ENCODE measurements around the gene MARVELD2. TPM values are rescaled to one million over a fixed set of nuclear protein-coding genes. Genes with fewer than 3 reads are reported as not detected.

Gene MARVELD2
- total and polyA plus RNA-seq, 2 donors (not counting 1 experiment from before 2014, with no cell fraction given): 0.19 to 0.94 TPM

- Histone ChIP-seq H3K27me3 (replicated peaks in 1 of 4; ENCODE audit: control extremely low read depth in 1 of 4, control insufficient read depth in 3 of 4, insufficient read depth in 4 of 4, low read length in 3 of 4) (no peaks in the 10 kb centered on the region), H3K4me2 (replicated peaks; ENCODE audit: low read depth, low read length, poor library complexity, severe bottlenecking) (peak overlapping the region; percentile 78), H3K4me1 (ENCODE audit: control insufficient read depth in 2 of 2, insufficient read depth in 2 of 2, low read length in 2 of 2) (peaks cover 20 to 25% of the 10 kb centered on the region in 2 donors), H3K36me3 (replicated peaks in 1 of 2; ENCODE audit: control extremely low read depth in 1 of 2, control insufficient read depth in 1 of 2, extremely low read depth in 1 of 2, insufficient read depth in 2 of 2, low read length in 1 of 2) (peaks cover 3 to 29% of the 10 kb centered on the region in 2 experiments), H3K27ac (ENCODE audit: low read length in 2 of 2) (peak overlapping the region; percentile 96 to 99), H3K9ac (ENCODE audit: low read length) (peak overlapping the region; percentile 88), H3K9me3 (ENCODE audit: control extremely low read depth in 1 of 3, control insufficient read depth in 2 of 3, insufficient read depth in 1 of 3, low read length in 2 of 3) (no peaks in the 10 kb centered on the region), H4K20me1 (ENCODE audit: control insufficient read depth, insufficient read depth, low read length, poor library complexity, severe bottlenecking) (peaks cover 3% of the 10 kb centered on the region), H3K79me2 (ENCODE audit: control insufficient read depth, insufficient read depth, low read length) (peaks cover 66% of the 10 kb centered on the region), H2AFZ (ENCODE audit: insufficient read depth, low read depth, low read length, poor library complexity, severe bottlenecking) (peak overlapping the region; percentile 86), H3K4me3 (ENCODE audit: control extremely low read depth in 1 of 5, extremely low read depth in 1 of 5, insufficient read depth in 1 of 5, low read depth in 2 of 5, low read length in 4 of 5) (peak overlapping the region; percentile 69 to 89 (median 83))
- ChIA-PET CTCF (interaction anchor here (1.5 kb wide), 1 partner anchor 275 kb away, joined by 7 read pairs; the partner anchor contains the start of gene SLC30A5), POLR2A (no interaction called here)
- Mint-ChIP-seq H3K27ac (peak overlapping the region; percentile 96), H3K4me3 (peak overlapping the region; percentile 96), H3K4me1 (peaks cover 36% of the 10 kb centered on the region), H3K9me3 (ENCODE audit: insufficient read depth) (no peaks in the 10 kb centered on the region), H3K27me3 (no peaks in the 10 kb centered on the region)
- intact Hi-C loops (cut with micrococcal nuclease): loop anchor here (1.0 kb wide), 7 partner anchors 36 to 325 kb away; partner anchors contain the start of genes CCDC125, CDK7 and CENPH
- ATAC-seq (ENCODE audit: low read depth): no peak
- WGBS (ENCODE audit: insufficient coverage): 1% methylated on average over 29 of the region's 39 CpGs
- DNase-seq: no peak
- TF ChIP-seq, protein P1, sequence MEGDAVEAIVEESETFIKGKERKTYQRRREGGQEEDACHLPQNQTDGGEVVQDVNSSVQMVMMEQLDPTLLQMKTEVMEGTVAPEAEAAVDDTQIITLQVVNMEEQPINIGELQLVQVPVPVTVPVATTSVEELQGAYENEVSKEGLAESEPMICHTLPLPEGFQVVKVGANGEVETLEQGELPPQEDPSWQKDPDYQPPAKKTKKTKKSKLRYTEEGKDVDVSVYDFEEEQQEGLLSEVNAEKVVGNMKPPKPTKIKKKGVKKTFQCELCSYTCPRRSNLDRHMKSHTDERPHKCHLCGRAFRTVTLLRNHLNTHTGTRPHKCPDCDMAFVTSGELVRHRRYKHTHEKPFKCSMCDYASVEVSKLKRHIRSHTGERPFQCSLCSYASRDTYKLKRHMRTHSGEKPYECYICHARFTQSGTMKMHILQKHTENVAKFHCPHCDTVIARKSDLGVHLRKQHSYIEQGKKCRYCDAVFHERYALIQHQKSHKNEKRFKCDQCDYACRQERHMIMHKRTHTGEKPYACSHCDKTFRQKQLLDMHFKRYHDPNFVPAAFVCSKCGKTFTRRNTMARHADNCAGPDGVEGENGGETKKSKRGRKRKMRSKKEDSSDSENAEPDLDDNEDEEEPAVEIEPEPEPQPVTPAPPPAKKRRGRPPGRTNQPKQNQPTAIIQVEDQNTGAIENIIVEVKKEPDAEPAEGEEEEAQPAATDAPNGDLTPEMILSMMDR (IDR thresholded peaks at IDR 0.05): no peak
- no peak for TF ChIP-seq EZH2 (IDR thresholded peaks at IDR 0.05; ENCODE audit: borderline replicate concordance, insufficient read depth, low read depth, low read length, poor library complexity, severe bottlenecking)
Measured at GRCh38 chr5:69368458-69369339, 46.2 kb upstream of the MARVELD2 start.

Data from B cell (primary cell).